ENCODE results near the gene TBX20. TPM values are rescaled to one million over a fixed set of nuclear protein-coding genes. Genes with fewer than 3 reads are reported as not detected.

Gene TBX20
- total RNA-seq, 3 donors from 2014 or later, result 0.59 TPM; not detected in 2

DNA sequence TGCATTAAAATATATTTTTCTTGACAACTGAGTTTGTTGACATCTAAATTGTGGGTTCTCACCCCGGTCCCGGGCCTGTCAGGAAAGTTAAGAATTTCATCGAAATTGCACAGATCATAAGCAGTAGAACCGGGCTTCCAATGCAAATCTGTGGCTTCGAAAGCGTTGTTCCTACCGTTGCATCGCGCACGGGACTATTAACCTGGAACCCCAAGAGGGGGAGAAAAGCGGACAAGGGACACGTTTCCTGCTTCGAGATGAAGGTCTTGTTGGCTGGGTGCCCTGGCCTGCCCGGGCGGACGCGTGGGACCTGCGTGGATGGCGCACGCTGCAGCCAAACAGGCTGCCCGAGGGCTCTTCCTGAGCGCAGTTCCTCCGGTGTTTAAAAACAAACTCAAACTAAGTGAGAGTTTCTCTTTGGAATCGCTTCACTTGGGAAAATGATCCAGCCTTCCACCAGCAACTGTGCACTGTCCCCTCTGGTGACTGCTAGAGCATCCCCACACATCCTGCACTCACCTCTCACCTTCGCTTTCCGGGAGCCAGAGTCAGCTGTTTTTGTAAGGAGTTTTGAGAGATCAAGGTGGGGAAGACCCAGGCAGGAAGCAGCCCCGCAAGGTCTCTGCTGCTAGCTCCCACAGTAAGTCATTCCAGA, 5.1 kb upstream of the TBX20 start:
- no peaks in the 10 kb centered on the region for H3K36me3 ChIP-seq
- H3K27me3 ChIP-seq, result peaks cover 0 to 100% of the 10 kb centered on the region in 2 donors
- no peak overlapping the region for H3K4me3 ChIP-seq
- H3K9me3 ChIP-seq, result peaks cover 0 to 8% of the 10 kb centered on the region in 2 donors
- intact Hi-C loops (cut with DNase I; ENCODE audit: low total_unique reads), result no loop called here
- no peak overlapping the region for H3K27ac ChIP-seq
- TF ChIP-seq, protein P1, sequence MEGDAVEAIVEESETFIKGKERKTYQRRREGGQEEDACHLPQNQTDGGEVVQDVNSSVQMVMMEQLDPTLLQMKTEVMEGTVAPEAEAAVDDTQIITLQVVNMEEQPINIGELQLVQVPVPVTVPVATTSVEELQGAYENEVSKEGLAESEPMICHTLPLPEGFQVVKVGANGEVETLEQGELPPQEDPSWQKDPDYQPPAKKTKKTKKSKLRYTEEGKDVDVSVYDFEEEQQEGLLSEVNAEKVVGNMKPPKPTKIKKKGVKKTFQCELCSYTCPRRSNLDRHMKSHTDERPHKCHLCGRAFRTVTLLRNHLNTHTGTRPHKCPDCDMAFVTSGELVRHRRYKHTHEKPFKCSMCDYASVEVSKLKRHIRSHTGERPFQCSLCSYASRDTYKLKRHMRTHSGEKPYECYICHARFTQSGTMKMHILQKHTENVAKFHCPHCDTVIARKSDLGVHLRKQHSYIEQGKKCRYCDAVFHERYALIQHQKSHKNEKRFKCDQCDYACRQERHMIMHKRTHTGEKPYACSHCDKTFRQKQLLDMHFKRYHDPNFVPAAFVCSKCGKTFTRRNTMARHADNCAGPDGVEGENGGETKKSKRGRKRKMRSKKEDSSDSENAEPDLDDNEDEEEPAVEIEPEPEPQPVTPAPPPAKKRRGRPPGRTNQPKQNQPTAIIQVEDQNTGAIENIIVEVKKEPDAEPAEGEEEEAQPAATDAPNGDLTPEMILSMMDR (IDR thresholded peaks at IDR 0.05), result no peak
- TF ChIP-seq POLR2A (IDR thresholded peaks at IDR 0.05) (no peak), POLR2AphosphoS5 (IDR thresholded peaks at IDR 0.05) (no peak)
- DNase-seq (ENCODE audit: low spot score in 2 of 2), result no peak
- H3K4me1 ChIP-seq, result no peaks in the 10 kb centered on the region

- Histone ChIP-seq H3K9me3 (peaks cover 0 to 8% of the 10 kb centered on the region in 2 donors), H3K36me3 (no peaks in the 10 kb centered on the region), H3K4me3 (no peak overlapping the region), H3K4me1 (no peaks in the 10 kb centered on the region), H3K27me3 (peaks cover 0 to 100% of the 10 kb centered on the region in 2 donors), H3K27ac (no peak overlapping the region)
- no peak for DNase-seq (ENCODE audit: low spot score in 2 of 2)
- intact Hi-C loops (cut with DNase I; ENCODE audit: low total_unique reads), result no loop called here
- TF ChIP-seq POLR2A (IDR thresholded peaks at IDR 0.05) (no peak), POLR2AphosphoS5 (IDR thresholded peaks at IDR 0.05) (no peak)
- TF ChIP-seq, protein P1 (IDR thresholded peaks at IDR 0.05), result no peak
Measured at GRCh38 chr7:35258125-35258867, 4.4 kb upstream of the TBX20 start.

DNA sequence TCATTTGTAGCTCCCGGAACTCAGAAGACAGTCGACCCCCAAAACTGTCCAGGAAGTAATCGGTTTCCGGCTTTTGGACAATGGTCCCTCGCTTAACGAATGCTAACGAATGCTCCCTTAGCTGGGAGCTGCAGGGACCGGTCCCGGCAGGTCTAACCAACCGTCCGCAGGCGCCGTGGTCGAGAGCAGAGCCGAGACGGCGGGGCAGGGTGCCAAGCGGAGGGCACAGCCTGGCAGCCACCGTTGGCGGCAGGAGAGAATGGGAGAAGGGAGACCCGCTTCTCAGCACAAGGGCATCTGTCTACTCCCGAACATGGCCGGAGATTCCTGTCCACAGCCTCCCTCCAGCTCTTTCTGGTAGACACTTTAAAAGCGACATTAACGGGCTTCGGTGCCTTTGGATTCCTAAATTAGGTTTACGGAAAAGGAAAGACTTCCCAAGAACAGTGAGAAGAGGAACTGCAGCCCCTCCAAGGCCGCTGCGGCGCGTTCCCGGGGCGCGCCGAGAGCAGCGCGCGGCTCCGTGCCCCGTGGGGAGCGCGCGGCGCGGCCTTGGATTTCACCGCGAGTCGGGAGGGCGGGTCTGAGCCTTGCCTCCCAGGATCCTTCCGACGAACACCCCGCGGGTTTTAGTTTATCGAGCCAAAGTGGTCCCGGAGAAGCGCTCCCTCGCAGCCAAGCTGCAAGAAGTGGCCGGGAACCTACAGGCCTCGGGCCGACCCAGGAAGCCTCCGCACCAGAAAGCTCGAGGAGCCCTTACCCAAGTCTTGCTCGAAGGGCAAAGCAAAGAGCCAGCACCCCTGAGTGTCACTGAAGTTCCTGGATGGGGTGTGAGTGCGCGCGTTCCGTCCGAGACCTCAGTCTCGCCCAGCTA, 3.6 kb upstream of the TBX20 start:
- H3K4me1 ChIP-seq, result no peaks in the 10 kb centered on the region
- intact Hi-C loops (cut with DNase I; ENCODE audit: low total_unique reads), result no loop called here
- DNase-seq (ENCODE audit: low spot score in 2 of 2), result no peak
- no peak overlapping the region for H3K4me3 ChIP-seq
- no peaks in the 10 kb centered on the region for H3K36me3 ChIP-seq
- TF ChIP-seq POLR2AphosphoS5 (IDR thresholded peaks at IDR 0.05), result no peak
- no peak for TF ChIP-seq POLR2A (IDR thresholded peaks at IDR 0.05)
- TF ChIP-seq, protein P1 (IDR thresholded peaks at IDR 0.05), result no peak
- peaks cover 0 to 100% of the 10 kb centered on the region in 2 donors for H3K27me3 ChIP-seq
- peaks cover 0 to 8% of the 10 kb centered on the region in 2 donors for H3K9me3 ChIP-seq
- no peak overlapping the region for H3K27ac ChIP-seq

DNA sequence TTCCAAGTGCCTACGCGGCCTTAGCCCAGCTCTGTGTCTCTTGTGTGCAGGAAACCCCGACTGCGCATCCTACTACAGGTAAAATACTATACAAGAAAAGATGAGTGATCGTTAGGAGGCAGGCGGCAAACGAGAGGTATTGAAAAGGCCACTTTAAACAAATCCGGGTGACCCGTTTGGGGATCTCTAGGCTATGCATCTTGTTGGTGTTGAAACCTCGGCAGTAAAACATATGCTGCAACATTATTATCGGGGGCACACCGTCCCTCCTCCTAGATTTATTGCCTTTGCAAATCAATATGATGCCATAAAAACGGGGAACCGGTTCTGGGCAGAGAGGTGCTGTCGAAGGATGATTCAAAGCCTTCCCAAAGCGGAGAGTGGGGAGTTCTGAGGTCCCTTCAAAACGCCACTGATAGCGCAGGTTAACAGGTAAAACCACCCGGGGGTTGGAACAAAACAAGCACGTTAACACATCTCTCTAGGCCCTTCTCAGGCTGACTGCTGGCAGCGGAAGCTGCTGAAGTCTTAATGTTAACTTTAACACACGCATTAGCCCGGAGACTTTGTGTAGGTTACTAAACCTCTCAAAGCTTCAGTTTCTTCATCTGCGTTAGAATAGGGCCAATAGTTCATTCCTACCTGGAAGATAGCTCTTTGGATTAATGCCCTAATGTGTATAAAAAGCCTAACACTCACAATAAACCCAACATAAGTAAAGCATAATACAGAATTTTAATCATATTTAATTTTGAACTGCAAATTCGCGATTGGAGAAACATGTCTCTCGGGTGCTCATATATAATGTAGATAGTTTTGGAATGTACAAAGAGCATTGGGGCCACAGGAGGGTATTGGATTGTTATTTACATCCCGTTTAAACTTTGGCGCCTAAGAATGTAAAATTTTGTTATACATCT, 2.6 kb upstream of the TBX20 start:
- Histone ChIP-seq H3K4me3 (no peak overlapping the region), H3K36me3 (no peaks in the 10 kb centered on the region), H3K9me3 (peaks cover 0 to 8% of the 10 kb centered on the region in 2 donors), H3K27me3 (peaks cover 0 to 100% of the 10 kb centered on the region in 2 donors), H3K27ac (no peak overlapping the region), H3K4me1 (no peaks in the 10 kb centered on the region)
- no peak for TF ChIP-seq POLR2AphosphoS5 (IDR thresholded peaks at IDR 0.05)
- no peak for TF ChIP-seq POLR2A (IDR thresholded peaks at IDR 0.05)
- TF ChIP-seq, protein P1 (IDR thresholded peaks at IDR 0.05), result no peak
- intact Hi-C loops (cut with DNase I; ENCODE audit: low total_unique reads), result no loop called here
- DNase-seq (ENCODE audit: low spot score in 2 of 2), result no peak

Data from breast epithelium (tissue), 4 donors.